NOMO-1 (cell line): Measurements from ENCODE around the gene TXNDC15.
"Not testable (repeated sequence)": the region's sequence is repeated elsewhere in the genome, so short reads cannot be mapped to it uniquely, and the experiment has no call there.

ENCODE experiments used
- DNase-seq, 2 experiments: peaks; one replicate each; lab custom pipeline; 2025; ENCODE audit not compliant: unreplicated experiment in 2 of 2; lab: John Stamatoyannopoulos, UW

TXNDC15 gene

DNA sequence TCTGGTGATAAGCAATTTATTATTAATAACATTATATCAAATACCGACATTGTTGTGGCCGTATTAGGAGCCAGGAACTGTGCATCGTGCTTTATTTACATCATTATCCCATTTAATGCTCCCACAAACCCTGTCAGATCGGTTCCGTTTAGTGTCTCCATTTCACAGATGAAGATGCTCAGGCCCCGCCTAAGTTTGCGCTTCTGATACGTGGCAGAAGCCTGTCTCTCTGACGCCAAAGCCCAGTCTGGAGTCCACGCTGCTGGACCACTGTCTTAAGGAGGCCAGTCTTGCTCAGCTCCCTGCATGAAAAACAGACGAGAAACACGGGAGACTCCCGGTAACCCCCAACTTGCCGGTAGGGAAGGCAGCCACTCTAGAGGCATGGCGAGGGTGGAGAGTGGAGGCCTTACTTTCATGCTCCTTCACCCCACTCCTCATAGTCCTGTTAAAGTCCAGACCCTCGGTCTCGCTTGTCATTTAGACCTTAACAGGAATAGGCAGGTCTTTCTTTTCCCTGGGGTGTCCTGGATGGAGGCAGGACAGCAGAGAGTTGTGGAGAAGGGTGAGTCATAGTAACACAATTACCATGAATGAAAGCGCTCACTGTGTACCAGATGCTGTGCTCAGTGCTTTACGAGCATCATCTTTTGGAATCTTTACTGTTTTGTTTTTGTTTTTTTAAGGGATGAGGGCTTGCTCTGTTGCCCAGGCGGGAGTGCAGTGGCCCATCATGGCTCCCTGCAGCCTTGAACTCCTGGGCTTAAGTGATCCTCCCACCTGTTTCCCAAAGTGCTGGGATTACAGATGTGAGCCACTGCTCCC lies 872 bp downstream of the TXNDC15 start:
- peak in 1 of 2 experiments; percentile 26 for DNase-seq

DNA sequence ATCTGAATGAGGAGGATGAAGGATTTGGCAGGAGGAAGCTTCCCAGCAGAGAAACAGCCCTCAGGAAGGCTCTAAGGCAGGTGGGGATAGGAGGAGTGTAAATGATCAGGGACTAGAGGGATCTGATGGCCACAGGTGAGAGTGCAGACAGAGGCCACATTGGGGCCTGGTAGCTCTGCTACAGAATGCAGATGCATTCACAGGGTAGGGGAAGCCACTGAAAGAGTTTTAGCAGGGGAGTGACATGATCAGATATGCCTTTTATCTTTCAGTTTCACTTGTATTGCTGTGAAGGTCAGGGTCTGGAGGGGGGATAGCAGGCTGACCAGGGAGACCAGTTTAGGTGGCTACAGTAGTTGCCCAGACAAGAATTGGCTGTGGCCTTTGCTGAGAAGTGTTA lies 3.0 kb downstream of the TXNDC15 start:
- DNase-seq = no peak

DNA sequence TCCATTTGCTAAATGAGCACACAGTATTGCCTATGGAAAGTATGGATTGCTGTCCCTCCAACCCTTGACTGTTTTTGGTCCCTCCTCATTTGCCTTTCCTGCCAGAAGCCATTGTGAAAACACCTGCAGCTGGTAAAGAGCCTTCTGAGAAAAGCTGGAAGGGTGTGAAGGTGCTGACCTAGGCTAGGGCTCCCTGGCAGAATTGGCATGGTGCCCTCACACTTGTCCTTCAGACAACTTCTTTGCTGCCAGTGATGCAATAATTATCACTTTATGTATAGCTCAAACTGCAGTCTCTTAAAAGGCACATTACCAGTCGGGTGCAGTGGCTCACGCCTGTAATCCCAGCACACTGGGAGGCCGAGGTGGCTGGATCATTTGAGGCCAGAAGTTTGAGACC lies 4.2 kb downstream of the TXNDC15 start:
- DNase-seq = no peak

DNA sequence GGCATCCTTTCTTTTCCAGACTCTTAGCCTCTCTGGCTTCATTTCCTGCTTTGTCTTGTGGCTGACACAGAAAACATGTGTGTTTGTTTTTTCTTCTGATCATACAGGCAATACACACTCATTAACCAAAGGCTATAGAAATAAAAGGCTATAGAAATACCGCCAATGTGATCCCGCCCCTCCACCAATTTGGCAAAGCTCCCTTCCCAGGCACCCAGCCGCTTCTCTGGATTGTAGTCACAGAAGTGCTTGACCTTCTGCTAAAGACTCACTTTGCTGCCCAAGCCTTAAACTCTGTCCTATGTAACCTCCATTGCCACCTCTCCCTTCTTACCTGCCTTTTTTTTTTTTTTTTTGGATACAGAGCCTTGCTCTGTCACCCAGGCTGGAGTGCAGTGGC lies 5.3 kb downstream of the TXNDC15 start:
- no peak for DNase-seq

DNA sequence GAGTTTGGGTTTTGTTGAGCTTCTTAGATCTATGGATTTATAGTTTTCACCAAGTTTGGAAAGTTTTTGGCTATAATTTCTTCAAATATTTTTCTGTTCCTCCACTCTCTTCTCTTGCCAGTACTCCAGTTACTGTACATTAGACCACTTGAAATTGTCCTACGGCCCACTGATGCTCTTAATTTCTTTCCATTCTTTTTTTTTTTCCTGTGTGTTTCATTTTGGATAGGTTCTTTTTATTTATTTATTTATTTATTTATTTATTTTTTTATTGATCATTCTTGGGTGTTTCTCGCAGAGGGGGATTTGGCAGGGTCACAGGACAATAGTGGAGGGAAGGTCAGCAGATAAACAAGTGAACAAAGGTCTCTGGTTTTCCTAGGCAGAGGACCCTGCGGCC lies 6.8 kb downstream of the TXNDC15 start:
- DNase-seq = not testable (repeated sequence)

DNA sequence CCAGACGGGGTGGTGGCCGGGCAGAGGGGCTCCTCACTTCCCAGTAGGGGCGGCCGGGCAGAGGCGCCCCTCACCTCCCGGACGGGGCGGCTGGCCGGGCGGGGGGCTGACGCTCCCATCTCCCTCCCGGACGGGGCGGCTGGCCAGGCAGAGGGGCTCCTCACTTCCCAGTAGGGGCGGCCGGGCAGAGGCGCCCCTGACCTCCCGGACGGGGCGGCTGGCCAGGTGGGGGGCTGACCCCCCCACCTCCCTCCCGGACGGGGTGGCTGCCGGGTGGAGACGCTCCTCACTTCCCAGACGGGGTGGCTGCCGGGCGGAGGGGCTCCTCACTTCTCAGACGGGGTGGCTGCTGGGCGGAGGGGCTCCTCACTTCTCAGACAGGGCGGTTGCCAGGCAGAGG lies 7.5 kb downstream of the TXNDC15 start:
- not testable (repeated sequence) for DNase-seq

DNA sequence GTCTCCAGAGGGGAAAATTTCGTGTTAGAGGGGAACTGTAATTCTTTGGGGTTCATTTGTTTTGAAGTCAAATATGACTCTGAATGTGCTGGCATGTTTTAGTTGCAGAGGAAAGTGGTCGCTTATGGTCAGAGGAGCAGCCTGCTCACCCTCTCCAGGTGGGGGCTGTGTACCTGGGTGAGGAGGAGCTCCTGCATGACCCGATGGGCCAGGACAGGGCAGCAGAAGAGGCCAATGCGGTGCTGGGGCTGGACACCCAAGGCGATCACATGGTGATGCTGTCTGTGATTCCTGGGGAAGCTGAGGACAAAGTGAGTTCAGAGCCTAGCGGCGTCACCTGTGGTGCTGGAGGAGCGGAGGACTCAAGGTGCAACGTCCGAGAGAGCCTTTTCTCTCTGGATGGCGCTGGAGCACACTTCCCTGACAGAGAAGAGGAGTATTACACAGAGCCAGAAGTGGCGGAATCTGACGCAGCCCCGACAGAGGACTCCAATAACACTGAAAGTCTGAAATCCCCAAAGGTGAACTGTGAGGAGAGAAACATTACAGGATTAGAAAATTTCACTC lies 13.5 kb downstream of the TXNDC15 start:
- DNase-seq = no peak

DNA sequence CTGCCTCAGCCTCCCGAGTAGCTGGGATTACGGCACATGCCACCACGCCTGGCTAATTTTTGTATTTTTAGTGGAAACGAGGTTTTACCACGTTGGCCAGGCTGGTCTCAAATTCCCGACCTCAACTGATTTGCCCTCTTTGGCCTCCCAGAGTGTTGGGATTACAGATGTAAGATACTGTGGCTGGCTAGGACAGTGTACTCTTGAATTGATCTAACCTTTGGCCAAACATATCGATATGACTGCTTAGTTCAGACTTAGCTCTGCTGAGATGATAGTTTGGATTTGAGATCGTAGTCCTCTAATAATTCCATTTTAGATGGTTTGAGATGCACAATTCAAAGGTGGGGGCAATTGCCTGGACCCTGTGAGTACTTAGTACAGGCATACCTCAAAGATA lies 15.2 kb downstream of the TXNDC15 start:
- no peak for DNase-seq

DNA sequence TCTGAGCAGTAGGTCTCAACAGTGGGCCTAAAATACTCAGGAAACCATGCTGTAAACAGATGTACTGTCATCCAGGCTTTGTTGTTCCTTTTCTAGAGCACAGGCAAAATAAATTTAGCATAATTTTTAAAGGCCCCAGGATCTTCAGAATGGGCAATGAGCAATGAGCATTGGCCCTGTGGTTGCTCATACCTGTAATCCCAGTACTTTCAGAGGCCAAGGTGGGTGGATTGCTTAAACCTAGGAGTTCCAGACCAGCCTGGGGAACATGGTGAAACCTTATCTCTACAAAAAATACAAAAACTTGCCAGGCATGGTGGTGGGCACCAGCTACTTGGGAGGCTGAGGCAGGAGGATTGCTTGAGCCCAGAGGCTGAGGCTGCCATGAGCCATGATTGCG lies 17.3 kb downstream of the TXNDC15 start:
- no peak for DNase-seq

DNA sequence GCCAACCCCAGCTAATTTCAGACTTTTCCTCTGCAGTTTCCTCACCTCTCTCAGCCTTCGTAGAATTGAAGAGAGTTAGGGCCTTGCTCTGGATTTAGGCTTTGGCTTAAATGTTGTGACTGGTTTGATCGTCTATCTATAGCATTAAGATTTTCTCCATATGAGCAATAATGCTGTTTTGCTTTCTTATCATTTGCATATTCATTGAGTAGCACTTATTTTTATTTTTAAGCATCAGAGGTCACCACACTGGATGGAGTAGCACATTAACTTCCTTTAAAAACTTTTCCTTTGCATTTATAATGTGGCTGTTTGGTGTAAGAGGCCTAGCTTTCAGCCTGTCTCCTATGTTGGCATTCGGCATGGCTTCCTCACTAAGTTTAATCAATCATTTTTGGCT lies 18.1 kb downstream of the TXNDC15 start:
- DNase-seq = no peak

DNA sequence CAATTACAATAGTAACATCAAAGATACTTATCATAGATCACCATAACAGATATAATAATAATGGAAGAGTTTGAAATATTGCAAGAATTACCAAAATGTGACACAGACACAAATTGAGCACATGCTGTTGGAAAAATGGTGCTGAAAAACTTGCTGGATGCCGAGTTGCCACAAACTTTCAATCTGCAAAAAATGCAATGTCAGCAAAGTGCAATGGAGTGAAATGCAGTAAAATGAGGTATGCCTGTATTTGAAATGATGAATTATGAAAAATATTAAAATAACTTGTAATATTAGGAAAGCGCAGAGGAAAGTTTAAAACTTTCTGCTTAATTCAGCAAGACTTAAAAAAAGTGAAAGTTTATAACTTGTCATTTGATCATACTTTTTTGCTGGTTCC lies 18.8 kb downstream of the TXNDC15 start:
- DNase-seq = no peak

DNA sequence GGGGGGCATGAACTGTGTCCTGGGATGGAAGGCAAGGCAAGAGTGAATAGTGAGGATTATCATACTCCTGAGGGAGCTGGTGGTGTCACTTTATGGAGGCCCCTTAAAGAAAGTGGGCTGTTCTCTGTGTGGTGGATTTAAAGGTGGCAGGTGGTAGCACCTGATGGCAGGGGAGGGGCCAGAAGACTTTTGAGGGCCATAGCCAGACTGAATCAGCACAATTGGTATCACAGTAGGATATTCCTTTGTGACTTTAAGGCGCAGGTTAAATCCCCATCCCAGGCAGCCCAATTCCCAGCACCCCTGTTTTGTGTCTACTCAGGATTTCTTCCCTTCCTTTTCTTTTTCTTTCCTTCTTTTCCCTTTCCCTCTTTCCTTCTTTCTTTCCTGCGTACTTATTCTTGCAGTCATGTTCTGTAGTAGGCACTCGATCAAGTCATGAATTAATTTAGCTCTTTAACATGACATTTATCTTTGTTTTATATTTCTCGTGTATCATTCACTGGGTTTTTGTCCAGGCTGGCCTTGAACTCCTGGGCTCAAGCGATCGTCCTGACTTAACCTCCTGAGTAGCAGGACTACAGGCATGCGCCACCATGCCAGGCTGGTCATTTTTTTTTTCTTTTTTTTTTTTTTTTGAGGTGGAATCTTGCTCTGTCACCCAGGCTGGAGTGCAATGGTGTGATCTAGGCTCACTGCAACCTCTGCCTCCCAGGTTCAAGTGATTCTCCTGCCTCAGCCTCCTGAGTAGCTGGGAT lies 19.8 kb downstream of the TXNDC15 start:
- no peak for DNase-seq

DNA sequence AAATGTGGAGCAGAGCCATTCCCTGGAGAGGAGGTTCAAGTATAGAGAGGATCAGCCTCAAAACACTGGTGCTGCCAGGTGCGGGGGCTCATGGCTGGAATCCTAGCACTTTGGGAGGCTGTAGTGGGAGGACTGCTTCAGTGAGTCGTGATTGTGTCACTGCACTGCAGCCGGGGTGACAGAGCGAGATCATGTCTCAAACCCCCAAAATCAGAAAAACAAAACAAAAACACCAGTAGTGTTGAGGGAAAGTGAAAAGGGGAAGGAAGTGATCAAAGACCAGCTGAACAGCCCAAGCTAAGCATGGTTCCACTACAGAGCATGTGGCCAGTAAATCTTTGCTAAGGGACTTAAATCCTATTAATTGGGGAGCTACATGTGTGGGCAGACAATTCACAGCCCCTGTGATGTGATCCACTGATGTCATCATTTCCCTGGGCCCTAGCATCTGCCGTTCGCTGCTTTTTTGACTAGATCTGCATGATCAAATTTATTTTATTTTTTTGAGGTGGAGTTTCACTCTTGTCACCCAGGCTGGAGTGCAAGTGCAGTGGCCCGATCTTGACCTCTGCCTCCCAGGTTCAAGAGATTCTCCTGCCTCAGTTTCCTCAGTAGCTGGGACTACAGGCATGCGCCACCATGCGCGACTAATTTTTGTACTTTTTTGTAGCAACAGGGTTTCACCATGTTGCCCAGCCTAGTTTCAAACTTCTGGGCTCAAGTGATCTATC lies 28.1 kb downstream of the TXNDC15 start:
- peak; percentile 46 to 65 for DNase-seq

DNA sequence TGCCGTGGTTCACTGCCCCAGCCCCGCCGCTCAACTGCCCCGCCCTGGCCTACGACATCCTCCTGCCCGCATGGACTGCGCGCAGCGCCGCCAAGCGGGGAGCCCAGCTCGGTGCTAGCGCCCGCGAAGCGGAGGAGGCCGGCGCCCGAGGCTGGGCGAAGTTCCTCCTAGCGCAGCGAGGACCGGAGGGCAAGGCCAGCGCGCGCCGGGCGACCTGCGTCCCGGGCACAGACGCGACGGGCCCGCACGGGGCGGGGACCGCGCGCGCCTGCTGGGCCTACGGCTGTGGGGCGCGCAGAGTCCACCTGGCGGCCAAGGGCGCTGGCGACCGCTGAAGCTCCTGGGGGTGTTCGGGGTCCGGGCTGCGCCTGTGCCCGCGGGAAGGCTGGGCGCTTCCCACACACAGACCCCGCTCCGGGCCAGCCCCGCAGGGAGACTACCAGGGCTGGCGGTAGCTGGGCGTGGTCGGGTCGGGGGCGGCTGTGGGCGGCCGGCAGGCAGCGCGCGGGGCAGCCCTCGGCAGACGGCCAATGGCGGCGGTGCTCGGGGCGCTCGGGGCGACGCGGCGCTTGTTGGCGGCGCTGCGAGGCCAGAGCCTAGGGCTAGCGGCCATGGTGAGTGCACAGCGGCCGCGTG lies 30.6 kb downstream of the TXNDC15 start, which contains the start of gene PCBD2:
Gene PCBD2 (plus strand): TSS at position 522 of the 636 bp plus-strand sequence. CDS start 9 bp downstream, at position 531.
- DNase-seq = peak; percentile 92 to 98

DNA sequence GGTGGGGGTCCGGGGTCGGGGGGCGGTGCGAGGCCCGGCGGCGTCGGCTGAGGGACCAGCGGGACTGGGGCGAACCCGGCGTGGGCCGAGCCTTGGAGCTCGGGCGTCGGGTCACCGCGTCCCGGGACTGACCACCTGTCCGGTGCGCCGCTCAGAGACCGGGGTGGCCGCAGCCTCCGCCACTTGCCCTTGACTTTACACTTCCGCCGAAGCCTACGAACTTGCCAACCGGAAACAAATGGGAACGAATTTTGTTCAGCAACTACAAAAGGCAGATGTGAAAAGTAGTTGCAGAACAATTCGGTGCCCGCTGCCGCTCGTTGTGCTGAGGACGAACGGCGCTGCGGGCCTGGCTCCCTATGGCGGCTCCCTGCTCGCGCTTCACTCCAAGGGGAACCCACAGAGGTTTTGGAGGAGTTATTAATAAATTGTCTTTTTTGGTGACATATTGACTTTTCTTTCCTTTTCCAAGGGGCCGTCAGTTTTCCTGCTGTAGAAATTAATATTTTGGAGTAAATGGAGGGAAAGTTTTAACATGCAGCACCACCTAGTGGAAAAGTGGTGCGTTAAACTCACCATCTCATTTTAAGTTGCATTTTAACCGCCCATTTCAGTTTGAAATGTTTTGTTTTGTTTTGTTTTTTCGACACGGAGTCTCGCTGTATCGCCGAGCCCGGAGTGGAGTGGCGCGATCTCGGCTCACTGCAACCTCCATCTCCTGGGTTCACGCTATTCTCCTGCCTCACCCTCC lies 31.2 kb downstream of the TXNDC15 start:
- DNase-seq = peak; percentile 71 to 80

DNA sequence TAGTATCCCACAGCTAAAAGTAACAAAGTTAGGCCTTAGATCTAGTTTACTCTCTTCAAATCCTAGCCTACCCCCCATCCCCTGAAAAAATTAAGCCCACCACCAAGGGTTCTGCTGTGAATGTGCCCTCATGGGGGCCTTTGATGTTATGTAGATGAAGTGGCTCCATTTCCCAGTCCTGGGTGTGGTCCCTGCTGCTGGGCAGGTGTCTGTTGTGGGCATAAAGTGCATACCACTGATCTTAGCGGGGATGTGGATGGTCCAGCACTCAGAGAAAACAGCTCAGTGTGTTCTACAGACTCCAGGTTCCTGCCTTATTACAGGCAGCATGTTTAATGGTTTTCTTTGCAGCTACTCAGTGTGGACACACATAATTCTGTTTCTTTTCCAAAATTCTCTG lies 32.6 kb downstream of the TXNDC15 start:
- DNase-seq = no peak

DNA sequence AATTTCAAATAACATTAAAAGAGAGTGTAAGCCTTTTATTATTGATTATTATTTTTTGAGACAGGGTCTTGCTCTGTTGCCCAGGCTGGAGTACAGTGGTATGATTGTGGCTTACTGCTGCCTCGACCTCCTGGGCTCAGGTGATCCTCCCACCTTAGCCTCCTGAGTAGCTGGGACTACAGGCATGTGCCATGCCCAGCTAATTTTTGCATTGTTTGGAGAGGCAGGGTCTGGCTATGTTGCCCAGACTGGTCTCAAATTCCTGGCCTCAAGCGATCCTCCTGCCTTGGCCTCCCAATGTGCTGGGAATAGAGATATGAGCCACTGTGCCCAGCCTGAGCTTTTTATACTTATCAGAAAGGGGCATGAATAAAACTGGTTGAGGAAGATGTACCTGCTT lies 36.6 kb downstream of the TXNDC15 start:
- DNase-seq = not testable (repeated sequence)

DNA sequence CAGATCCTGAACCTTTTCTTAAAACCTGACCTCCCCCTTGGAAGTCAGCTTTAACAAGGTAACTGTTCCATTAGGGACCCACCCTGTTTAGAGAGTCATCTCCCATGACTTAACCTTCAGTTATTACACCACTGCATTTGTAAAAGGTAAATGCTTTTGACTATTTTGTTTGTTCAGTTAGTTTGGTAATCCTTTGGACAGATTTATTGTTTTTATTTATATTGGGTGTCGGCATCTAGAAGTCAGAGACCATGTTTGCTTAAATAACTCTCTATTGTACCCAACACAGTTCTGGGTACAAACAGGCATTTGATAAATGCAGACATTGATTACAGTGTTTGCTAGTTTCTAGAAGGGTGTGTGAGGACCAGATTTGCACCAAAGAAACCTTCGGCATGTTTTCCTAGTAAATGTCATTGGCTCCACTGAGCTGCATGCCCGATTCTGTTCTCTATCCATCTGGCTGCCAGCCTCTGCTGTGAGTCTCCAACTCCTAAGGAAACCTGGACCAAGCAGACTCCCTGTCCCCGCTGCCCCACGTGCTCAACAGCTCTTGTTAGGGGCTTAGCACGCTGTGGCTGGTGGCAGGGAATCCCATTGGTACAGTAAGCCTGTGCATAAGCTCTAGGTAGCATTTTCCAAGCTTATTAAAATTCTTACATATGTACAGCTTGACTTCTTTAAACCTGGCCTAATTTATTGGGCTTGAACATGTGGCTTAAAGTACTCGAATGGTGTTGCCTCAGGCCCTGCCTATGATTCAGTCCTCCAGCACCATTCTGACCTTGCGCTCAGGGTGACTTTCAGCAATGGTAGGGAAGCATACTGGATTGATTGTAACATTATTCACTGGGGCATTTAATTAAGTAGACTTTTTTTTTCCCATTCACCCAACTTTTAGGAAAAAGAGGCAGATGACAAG lies 37.4 kb downstream of the TXNDC15 start:
- DNase-seq = no peak

DNA sequence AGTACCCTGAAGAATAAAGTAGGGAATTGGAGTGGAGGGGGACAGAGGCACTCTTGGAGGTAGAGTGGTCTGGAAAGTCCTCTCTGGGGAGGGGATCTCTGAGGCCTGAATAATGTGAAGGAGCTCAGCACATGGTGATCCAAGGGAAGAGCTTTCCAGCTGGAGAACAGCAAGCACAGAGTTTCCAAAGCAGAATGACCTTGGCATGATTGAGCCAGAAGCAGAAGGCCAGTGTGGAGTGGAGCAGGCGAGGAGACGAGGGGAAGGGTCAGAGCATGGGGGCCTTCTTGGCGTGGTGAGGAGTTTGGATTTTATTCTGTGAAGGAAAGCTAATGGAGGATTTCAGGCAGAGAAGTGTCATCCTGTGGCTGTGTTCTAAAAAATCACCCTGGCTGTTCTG lies 39.1 kb downstream of the TXNDC15 start:
- no peak for DNase-seq
